ENCODE data around the gene SFSWAP. TPM values are rescaled to one million over a fixed set of nuclear protein-coding genes. Genes with fewer than 3 reads are reported as not detected.

Gene SFSWAP
- total and polyA plus RNA-seq, 3 donors from 2014 or later, result 37.7 to 68.4 (median 62.4) TPM

GRCh38 chr12:131671276-131671675, 39.6 kb upstream of the SFSWAP start:
- H3K9me3 ChIP-seq, result no peaks in the 10 kb centered on the region
- TF ChIP-seq, protein P1, sequence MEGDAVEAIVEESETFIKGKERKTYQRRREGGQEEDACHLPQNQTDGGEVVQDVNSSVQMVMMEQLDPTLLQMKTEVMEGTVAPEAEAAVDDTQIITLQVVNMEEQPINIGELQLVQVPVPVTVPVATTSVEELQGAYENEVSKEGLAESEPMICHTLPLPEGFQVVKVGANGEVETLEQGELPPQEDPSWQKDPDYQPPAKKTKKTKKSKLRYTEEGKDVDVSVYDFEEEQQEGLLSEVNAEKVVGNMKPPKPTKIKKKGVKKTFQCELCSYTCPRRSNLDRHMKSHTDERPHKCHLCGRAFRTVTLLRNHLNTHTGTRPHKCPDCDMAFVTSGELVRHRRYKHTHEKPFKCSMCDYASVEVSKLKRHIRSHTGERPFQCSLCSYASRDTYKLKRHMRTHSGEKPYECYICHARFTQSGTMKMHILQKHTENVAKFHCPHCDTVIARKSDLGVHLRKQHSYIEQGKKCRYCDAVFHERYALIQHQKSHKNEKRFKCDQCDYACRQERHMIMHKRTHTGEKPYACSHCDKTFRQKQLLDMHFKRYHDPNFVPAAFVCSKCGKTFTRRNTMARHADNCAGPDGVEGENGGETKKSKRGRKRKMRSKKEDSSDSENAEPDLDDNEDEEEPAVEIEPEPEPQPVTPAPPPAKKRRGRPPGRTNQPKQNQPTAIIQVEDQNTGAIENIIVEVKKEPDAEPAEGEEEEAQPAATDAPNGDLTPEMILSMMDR (IDR thresholded peaks at IDR 0.05), result no peak
- no peak for TF ChIP-seq POLR2A (IDR thresholded peaks at IDR 0.05)
- H3K4me3 ChIP-seq, result no peak overlapping the region
- no peaks in the 10 kb centered on the region for H3K27me3 ChIP-seq
- intact Hi-C loops (cut with DNase I; ENCODE audit: low total_unique reads), result no loop called here
- H3K36me3 ChIP-seq (ENCODE audit: low read depth, missing control alignments), result no peaks in the 10 kb centered on the region
- no peaks in the 10 kb centered on the region for H3K4me1 ChIP-seq
- no peak overlapping the region for H3K27ac ChIP-seq
- 53 to 73% methylated on average over 8 of the region's 8 CpGs for WGBS, 2 donors
- DNase-seq, result no peak

GRCh38 chr12:131671871-131672270, 39.0 kb upstream of the SFSWAP start:
- intact Hi-C loops (cut with DNase I; ENCODE audit: low total_unique reads), result no loop called here

DNA sequence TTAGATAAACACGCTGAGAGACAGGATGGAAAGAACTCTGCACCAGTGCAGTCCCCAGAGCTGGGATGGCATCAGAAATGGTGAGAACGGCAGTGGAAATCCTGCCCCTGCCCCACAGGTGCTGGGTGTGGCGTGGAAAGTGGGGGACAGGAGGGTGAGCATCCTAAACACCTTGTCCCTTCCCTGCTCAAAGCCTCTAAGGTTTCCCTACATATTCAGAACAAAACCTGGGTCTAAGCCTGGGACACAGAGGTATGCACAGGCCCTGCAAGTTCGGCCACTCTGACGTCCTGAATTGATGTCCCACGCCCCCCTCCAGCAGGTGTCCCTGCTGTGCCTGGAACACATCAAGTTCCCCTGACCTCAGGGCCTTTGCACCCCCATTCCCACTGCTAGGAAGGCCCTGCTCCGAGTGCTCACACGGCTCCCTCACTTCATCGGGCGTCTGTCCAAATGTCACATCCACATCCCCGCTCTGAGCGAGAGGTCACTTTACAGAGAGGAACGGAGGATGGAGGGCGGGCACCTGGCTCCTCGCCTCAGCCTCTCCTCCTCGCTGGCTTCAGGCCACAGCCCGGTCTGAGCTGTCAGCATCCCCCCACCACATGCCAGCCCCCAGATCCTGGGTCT, 38.5 kb upstream of the SFSWAP start:
- TF ChIP-seq, protein P1 (IDR thresholded peaks at IDR 0.05), result no peak
- TF ChIP-seq POLR2A (IDR thresholded peaks at IDR 0.05), result no peak
- intact Hi-C loops (cut with DNase I; ENCODE audit: low total_unique reads), result no loop called here
- Histone ChIP-seq H3K4me3 (no peak overlapping the region), H3K9me3 (no peaks in the 10 kb centered on the region), H3K36me3 (ENCODE audit: low read depth, missing control alignments) (no peaks in the 10 kb centered on the region), H3K4me1 (no peaks in the 10 kb centered on the region), H3K27me3 (no peaks in the 10 kb centered on the region), H3K27ac (no peak overlapping the region)
- 57 to 60% methylated on average over 12 to 17 of the region's 17 CpGs for WGBS, 2 donors
- no peak for DNase-seq

More at GRCh38 chr12:131671871-131672270, 39.0 kb upstream of the SFSWAP start:
- H3K4me1 ChIP-seq, result no peaks in the 10 kb centered on the region
- TF ChIP-seq, protein P1 (IDR thresholded peaks at IDR 0.05), result no peak
- no peak for TF ChIP-seq POLR2A (IDR thresholded peaks at IDR 0.05)
- H3K36me3 ChIP-seq (ENCODE audit: low read depth, missing control alignments), result no peaks in the 10 kb centered on the region
- no peaks in the 10 kb centered on the region for H3K27me3 ChIP-seq
- DNase-seq, result no peak
- H3K27ac ChIP-seq, result no peak overlapping the region
- H3K4me3 ChIP-seq, result no peak overlapping the region
- no peaks in the 10 kb centered on the region for H3K9me3 ChIP-seq
- 34 to 56% methylated on average over 6 to 8 of the region's 8 CpGs for WGBS, 2 donors

GRCh38 chr12:131672941-131673887, 37.7 kb upstream of the SFSWAP start:
- no peak for DNase-seq
- H3K9me3 ChIP-seq, result no peaks in the 10 kb centered on the region
- no peaks in the 10 kb centered on the region for H3K27me3 ChIP-seq
- 50% methylated on average over 23 to 24 of the region's 24 CpGs for WGBS, 2 donors
- no peaks in the 10 kb centered on the region for H3K4me1 ChIP-seq
- no peaks in the 10 kb centered on the region for H3K36me3 ChIP-seq (ENCODE audit: low read depth, missing control alignments)
- TF ChIP-seq POLR2A (IDR thresholded peaks at IDR 0.05), result no peak
- TF ChIP-seq, protein P1 (IDR thresholded peaks at IDR 0.05), result no peak
- H3K27ac ChIP-seq, result no peak overlapping the region
- intact Hi-C loops (cut with DNase I; ENCODE audit: low total_unique reads), result no loop called here
- H3K4me3 ChIP-seq, result no peak overlapping the region

Measured in testis (tissue), 3 donors.